ENCODE data around the gene MDK.

MDK gene

DNA sequence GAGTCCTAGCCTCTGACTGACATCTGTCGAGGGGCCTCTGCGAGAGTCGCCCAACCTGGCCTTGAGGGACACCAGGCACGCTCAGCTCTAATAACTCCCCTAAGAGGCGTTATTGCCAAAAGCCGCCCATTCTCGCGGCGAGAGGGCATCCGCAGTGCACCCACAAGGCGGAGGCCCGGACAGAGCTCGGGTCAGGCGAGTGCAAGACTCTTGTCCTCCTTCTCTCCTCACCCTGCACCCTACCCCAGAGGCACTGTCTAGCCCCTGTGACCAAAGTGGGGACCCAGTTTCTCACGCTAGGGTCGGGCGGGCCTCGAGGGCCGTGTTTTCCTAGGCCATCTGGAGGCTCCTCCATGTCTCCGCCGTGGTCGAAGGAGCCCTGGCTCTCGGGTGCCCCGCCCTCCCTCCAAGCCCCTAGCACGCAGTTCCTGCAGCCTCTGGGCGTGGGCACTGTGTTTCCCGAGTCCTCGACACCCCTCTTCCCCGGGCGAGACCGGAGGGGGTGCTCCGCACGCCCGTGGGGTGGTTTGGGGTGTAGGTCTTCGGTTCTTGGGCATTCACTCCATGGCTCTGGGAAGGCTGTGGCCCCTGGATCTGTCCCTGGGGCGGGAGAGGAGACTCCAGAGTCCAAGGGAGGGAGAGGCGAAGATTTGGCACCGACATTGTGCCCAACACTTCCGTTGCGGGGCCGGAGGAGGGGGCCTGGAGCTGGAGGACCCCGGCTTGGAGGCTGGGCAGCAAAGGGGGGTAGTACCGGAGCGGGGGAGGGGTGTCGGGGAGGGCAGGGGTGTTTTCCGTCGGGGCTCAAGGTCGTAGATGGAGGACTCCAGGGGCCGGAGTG lies 9.1 kb downstream of the MDK start:
- TF ChIP-seq, protein P1, sequence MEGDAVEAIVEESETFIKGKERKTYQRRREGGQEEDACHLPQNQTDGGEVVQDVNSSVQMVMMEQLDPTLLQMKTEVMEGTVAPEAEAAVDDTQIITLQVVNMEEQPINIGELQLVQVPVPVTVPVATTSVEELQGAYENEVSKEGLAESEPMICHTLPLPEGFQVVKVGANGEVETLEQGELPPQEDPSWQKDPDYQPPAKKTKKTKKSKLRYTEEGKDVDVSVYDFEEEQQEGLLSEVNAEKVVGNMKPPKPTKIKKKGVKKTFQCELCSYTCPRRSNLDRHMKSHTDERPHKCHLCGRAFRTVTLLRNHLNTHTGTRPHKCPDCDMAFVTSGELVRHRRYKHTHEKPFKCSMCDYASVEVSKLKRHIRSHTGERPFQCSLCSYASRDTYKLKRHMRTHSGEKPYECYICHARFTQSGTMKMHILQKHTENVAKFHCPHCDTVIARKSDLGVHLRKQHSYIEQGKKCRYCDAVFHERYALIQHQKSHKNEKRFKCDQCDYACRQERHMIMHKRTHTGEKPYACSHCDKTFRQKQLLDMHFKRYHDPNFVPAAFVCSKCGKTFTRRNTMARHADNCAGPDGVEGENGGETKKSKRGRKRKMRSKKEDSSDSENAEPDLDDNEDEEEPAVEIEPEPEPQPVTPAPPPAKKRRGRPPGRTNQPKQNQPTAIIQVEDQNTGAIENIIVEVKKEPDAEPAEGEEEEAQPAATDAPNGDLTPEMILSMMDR (conservative IDR thresholded peaks at IDR 0.05; ENCODE audit: low read length), result no peak
- no peak for TF ChIP-seq EZH2phosphoT487 (IDR thresholded peaks at IDR 0.05; ENCODE audit: borderline replicate concordance)
- H3K9ac ChIP-seq (ENCODE audit: low read depth, low read length, poor library complexity, severe bottlenecking), result no peak overlapping the region
- H3K36me3 ChIP-seq (ENCODE audit: insufficient read depth, low read length), result no peaks in the 10 kb centered on the region
- no peak overlapping the region for H2AFZ ChIP-seq (ENCODE audit: low read length)
- H3K4me1 ChIP-seq (ENCODE audit: insufficient read depth, low read length, poor library complexity, severe bottlenecking), result peaks cover 9% of the 10 kb centered on the region
- H3K4me2 ChIP-seq (ENCODE audit: low read depth, low read length, poor library complexity, severe bottlenecking), result peak overlapping the region; percentile 79
- H3K4me3 ChIP-seq (ENCODE audit: low read length, poor library complexity, severe bottlenecking), result peak overlapping the region; percentile 74
- H3K79me2 ChIP-seq (ENCODE audit: insufficient read depth, low read length), result no peaks in the 10 kb centered on the region
- H3F3A ChIP-seq (ENCODE audit: low read depth), result no peaks in the 10 kb centered on the region
- H4K20me1 ChIP-seq (ENCODE audit: insufficient read depth, low read length, poor library complexity, severe bottlenecking), result no peaks in the 10 kb centered on the region
- H3K9me2 ChIP-seq (replicated peaks; ENCODE audit: low read depth, low read length), result no peaks in the 10 kb centered on the region
- no peaks in the 10 kb centered on the region for H3K9me3 ChIP-seq (ENCODE audit: insufficient read depth, low read depth, low read length)
- H3K27me3 ChIP-seq (ENCODE audit: insufficient read depth, low read length, poor library complexity, severe bottlenecking), result peaks cover 4% of the 10 kb centered on the region

DNA sequence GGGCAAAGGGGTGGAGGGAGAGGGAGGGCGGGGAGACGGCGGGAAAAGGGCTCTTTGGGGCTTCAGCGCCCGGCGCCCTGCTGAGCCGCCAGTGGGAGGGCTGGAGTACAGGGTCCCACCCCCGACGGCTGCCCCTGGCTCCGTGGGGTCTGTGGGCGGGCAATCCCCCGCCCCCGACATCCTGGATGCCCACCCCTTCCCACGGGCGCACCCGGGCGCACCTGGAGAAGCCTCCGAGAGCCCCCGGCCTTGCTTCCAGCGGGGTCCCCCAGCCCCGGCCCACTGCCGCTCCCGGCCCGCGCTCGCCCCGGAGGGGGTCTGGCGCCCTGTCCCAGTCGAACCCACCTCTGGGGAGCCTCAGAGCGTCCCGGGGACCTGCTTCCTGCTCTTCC lies 9.7 kb downstream of the MDK start:
- H3K4me2 ChIP-seq (ENCODE audit: low read depth, low read length, poor library complexity, severe bottlenecking), result no peak overlapping the region
- H3K9ac ChIP-seq (ENCODE audit: low read depth, low read length, poor library complexity, severe bottlenecking), result no peak overlapping the region
- H3K4me3 ChIP-seq (ENCODE audit: low read length, poor library complexity, severe bottlenecking), result no peak overlapping the region
- peaks cover 4% of the 10 kb centered on the region for H3K27me3 ChIP-seq (ENCODE audit: insufficient read depth, low read length, poor library complexity, severe bottlenecking)
- no peaks in the 10 kb centered on the region; the same call in 1 of the 2 replicates for H3K36me3 ChIP-seq (ENCODE audit: insufficient read depth, low read length)
- TF ChIP-seq EZH2phosphoT487 (IDR thresholded peaks at IDR 0.05; ENCODE audit: borderline replicate concordance), result no peak
- TF ChIP-seq, protein P1 (conservative IDR thresholded peaks at IDR 0.05; ENCODE audit: low read length), result no peak
- H3K9me3 ChIP-seq (ENCODE audit: insufficient read depth, low read depth, low read length), result no peaks in the 10 kb centered on the region
- H3K9me2 ChIP-seq (replicated peaks; ENCODE audit: low read depth, low read length), result no peaks in the 10 kb centered on the region
- H3F3A ChIP-seq (ENCODE audit: low read depth), result no peaks in the 10 kb centered on the region
- H2AFZ ChIP-seq (ENCODE audit: low read length), result no peak overlapping the region
- peaks cover 9% of the 10 kb centered on the region for H3K4me1 ChIP-seq (ENCODE audit: insufficient read depth, low read length, poor library complexity, severe bottlenecking)
- no peaks in the 10 kb centered on the region for H3K79me2 ChIP-seq (ENCODE audit: insufficient read depth, low read length)
- no peaks in the 10 kb centered on the region for H4K20me1 ChIP-seq (ENCODE audit: insufficient read depth, low read length, poor library complexity, severe bottlenecking)

DNA sequence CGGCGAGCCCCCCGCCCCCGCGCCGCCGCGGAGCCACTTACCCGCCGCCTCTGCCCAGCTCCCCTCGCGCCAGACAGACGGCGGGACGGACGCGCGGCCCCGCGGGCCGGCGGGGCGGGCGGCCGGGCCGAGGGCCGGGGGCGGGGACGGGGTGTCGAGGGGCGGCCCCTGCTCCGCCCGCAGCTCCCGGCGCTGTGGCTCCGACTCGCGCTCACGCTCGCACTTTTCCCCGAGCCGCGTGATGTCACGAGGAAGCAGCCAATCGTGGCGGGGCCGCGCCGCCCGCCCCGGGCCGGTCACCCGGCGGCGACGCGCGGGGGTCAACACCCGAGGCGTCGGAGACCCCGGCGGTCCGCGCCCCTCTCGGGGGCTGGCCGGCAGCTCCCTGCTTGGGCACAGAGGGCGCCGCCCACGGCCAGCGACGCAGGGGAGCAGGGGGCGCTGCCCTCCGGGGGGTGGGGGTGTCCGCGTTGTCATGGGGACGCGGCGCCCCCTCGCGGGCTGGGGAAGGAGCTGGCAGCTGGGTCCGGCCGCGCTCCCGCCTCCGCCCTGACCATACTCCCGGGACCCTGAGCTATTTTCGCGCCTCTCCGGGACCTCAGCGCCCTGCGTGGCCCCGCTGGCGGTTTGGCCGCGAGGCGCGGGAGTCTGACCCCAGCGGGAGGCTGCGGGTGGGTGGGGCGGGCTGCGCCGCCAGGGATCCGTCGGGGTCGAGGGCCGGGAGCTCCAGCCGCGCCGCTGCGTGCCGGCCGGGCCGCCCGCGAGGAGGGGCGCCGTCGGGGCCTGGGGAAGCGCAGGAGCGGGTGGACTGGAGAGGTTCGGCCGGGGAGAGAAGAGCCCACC lies 10.3 kb downstream of the MDK start, which contains the start of gene CHRM4:
CHRM4 (minus strand) TSS at position 199 of the 843 bp plus-strand sequence. CDS start 5,219 bp downstream, outside the sequence.
- no peak within 1 kb of the TSS for H3K4me2 ChIP-seq (ENCODE audit: low read depth, low read length, poor library complexity, severe bottlenecking)
- TF ChIP-seq EZH2phosphoT487 (IDR thresholded peaks at IDR 0.05; ENCODE audit: borderline replicate concordance), result no peak
- TF ChIP-seq, protein P1 (conservative IDR thresholded peaks at IDR 0.05; ENCODE audit: low read length), result no peak
- no peak within 1 kb of the TSS for H2AFZ ChIP-seq (ENCODE audit: low read length)
- H3K4me1 ChIP-seq (ENCODE audit: insufficient read depth, low read length, poor library complexity, severe bottlenecking), result peaks cover 9% of the 10 kb centered on the region
- H3F3A ChIP-seq (ENCODE audit: low read depth), result no peaks in the 10 kb centered on the region
- H3K4me3 ChIP-seq (ENCODE audit: low read length, poor library complexity, severe bottlenecking), result no peak within 1 kb of the TSS
- H3K36me3 ChIP-seq (ENCODE audit: insufficient read depth, low read length), result peaks cover under 1% of the 10 kb centered on the region; the same call in 1 of the 2 replicates
- H3K79me2 ChIP-seq (ENCODE audit: insufficient read depth, low read length), result no peaks in the 10 kb centered on the region
- H3K9me2 ChIP-seq (replicated peaks; ENCODE audit: low read depth, low read length), result no peaks in the 10 kb centered on the region
- no peaks in the 10 kb centered on the region for H3K9me3 ChIP-seq (ENCODE audit: insufficient read depth, low read depth, low read length)
- no peak within 1 kb of the TSS for H3K9ac ChIP-seq (ENCODE audit: low read depth, low read length, poor library complexity, severe bottlenecking)
- peaks cover 4% of the 10 kb centered on the region for H3K27me3 ChIP-seq (ENCODE audit: insufficient read depth, low read length, poor library complexity, severe bottlenecking)
- no peaks in the 10 kb centered on the region for H4K20me1 ChIP-seq (ENCODE audit: insufficient read depth, low read length, poor library complexity, severe bottlenecking)
